Activated naive CD8-positive, alpha-beta T cell treated with anti-CD3 and anti-CD28 coated beads, Interleukin-2, amount 10 ng/mL, durations not matched to agents 7 days and 5 days (primary cell): Measurements from ENCODE around the gene ZNF577. TPM values are rescaled to one million over a fixed set of nuclear protein-coding genes. Genes with fewer than 3 reads are reported as not detected.
"Not testable (repeated sequence)": the region's sequence is repeated elsewhere in the genome, so short reads cannot be mapped to it uniquely, and the experiment has no call there.

Experiments
- ATAC-seq: fragments of 150-1000 bp; cut with Tn5 transposase; one replicate; pipeline ENCODE4 v1.10.0; 2021; ENCODE audit warnings: low read depth, moderate library complexity
- POLR2A ChIA-PET: fragments of 350-600 bp; sonication (Branson Sonifier 250); formaldehyde crosslinking; loops from one replicate; lab custom pipeline; 2021; ENCODE audit warnings: antibody characterized with exemption; lab: Charles Lee
- DNase-seq: peaks from one replicate; pipeline ENCODE4 v3.0.0; 2021
- H3K27ac Mint-ChIP-seq: one replicate; pipeline ENCODE4 v1.8.0; 2022; ENCODE audit warnings: mild to moderate bottlenecking, mixed read lengths
- H3K27me3 Mint-ChIP-seq: one replicate; pipeline ENCODE4 v1.8.0; 2022; ENCODE audit warnings: mild to moderate bottlenecking, moderate library complexity, mixed read lengths
- H3K36me3 Mint-ChIP-seq: one replicate; pipeline ENCODE4 v1.8.0; 2021; ENCODE audit warnings: mild to moderate bottlenecking, mixed read lengths
- H3K4me1 Mint-ChIP-seq: one replicate; pipeline ENCODE4 v1.8.0; 2021; ENCODE audit warnings: mixed read lengths
- H3K4me3 Mint-ChIP-seq: one replicate; pipeline ENCODE4 v1.8.0; 2022; ENCODE audit warnings: mild to moderate bottlenecking, moderate library complexity, mixed read lengths
- H3K9me3 Mint-ChIP-seq: one replicate; pipeline ENCODE4 v1.8.0; 2021; ENCODE audit warnings: mixed read lengths
- total RNA-seq, 2 experiments: library from RNA; stranded (reverse); gene quantifications; one replicate each; pipeline ENCODE4 v1.2.3, GENCODE V29; 2021

The ZNF577 gene
- total RNA-seq = 10 to 100 TPM; 13.6 to 14.0 TPM

- POLR2A ChIA-PET = interaction anchor here (0.6 kb wide), 1 partner anchor 301 kb away, joined by 3 read pairs; no protein-coding TSS in a partner anchor
- Mint-ChIP-seq H3K4me3 (peak within 1 kb of the TSS; percentile 96), H3K36me3 (peaks cover 71% of the 10 kb centered on the region), H3K4me1 (peaks cover 5% of the 10 kb centered on the region), H3K27me3 (no peaks in the 10 kb centered on the region), H3K27ac (peak within 1 kb of the TSS; percentile 99), H3K9me3 (peaks cover 43% of the 10 kb centered on the region)
- ATAC-seq = peak; percentile 96
- DNase-seq = peak; percentile 83
Measured at GRCh38 chr19:51887522-51888498, at the start of gene ZNF577. Gene ZNF577 (minus strand): TSS chr19:51887951. CDS start chr19:51880382, 7,569 bp downstream.

GRCh38 chr19:51931921-51932320 lies 44.2 kb upstream of the ZNF577 start:
- DNase-seq (no peak), ATAC-seq (no peak)
- no peak overlapping the region for H3K27ac Mint-ChIP-seq
- peaks cover 23% of the 10 kb centered on the region for H3K9me3 Mint-ChIP-seq
- POLR2A ChIA-PET = no interaction called here
- peaks cover 7% of the 10 kb centered on the region for H3K4me1 Mint-ChIP-seq
- H3K36me3 Mint-ChIP-seq = peaks cover 81% of the 10 kb centered on the region
- H3K27me3 Mint-ChIP-seq = no peaks in the 10 kb centered on the region
- no peak overlapping the region for H3K4me3 Mint-ChIP-seq

GRCh38 chr19:51927859-51928258 lies 40.1 kb upstream of the ZNF577 start:
- POLR2A ChIA-PET = no interaction called here
- H3K36me3 Mint-ChIP-seq = peaks cover 52% of the 10 kb centered on the region
- no peak for DNase-seq
- H3K27me3 Mint-ChIP-seq = no peaks in the 10 kb centered on the region
- H3K4me3 Mint-ChIP-seq = peak overlapping the region; percentile 94
- peaks cover 32% of the 10 kb centered on the region for H3K9me3 Mint-ChIP-seq
- peak overlapping the region; percentile 92 for H3K27ac Mint-ChIP-seq
- H3K4me1 Mint-ChIP-seq = peaks cover 14% of the 10 kb centered on the region
- ATAC-seq = no peak

- peak; percentile 80 for DNase-seq
- ATAC-seq = peak; percentile 91
- POLR2A ChIA-PET = interaction anchor here (0.8 kb wide), 1 partner anchor 245 kb away, joined by 3 read pairs; the partner anchor contains the start of gene ZNF836
- peaks cover 35% of the 10 kb centered on the region for H3K9me3 Mint-ChIP-seq
- peaks cover 14% of the 10 kb centered on the region for H3K4me1 Mint-ChIP-seq
- H3K27ac Mint-ChIP-seq = peak within 1 kb of the TSS; percentile 92
- H3K4me3 Mint-ChIP-seq = peak within 1 kb of the TSS; percentile 94
- H3K36me3 Mint-ChIP-seq = peaks cover 46% of the 10 kb centered on the region
- H3K27me3 Mint-ChIP-seq = no peaks in the 10 kb centered on the region
Measured at GRCh38 chr19:51926784-51927741, 39.3 kb upstream of the ZNF577 start, which contains the start of gene ZNF613. Gene ZNF613 (plus strand): TSS chr19:51927472. CDS start chr19:51936221, 8,749 bp downstream.

GRCh38 chr19:51926426-51926783 lies 38.7 kb upstream of the ZNF577 start:
- no peak for DNase-seq
- Mint-ChIP-seq H3K27ac (peak overlapping the region; percentile 92), H3K27me3 (no peaks in the 10 kb centered on the region), H3K4me3 (peak overlapping the region; percentile 94), H3K4me1 (peaks cover 14% of the 10 kb centered on the region), H3K36me3 (peaks cover 40% of the 10 kb centered on the region), H3K9me3 (peaks cover 38% of the 10 kb centered on the region)
- no peak for ATAC-seq
- POLR2A ChIA-PET = interaction anchor here (0.8 kb wide), 1 partner anchor 245 kb away, joined by 3 read pairs; the partner anchor contains the start of gene ZNF836

GRCh38 chr19:51921949-51922348 lies 34.2 kb upstream of the ZNF577 start:
- H3K4me3 Mint-ChIP-seq = no peak overlapping the region
- H3K36me3 Mint-ChIP-seq = peaks cover 9% of the 10 kb centered on the region
- H3K9me3 Mint-ChIP-seq = peaks cover 52% of the 10 kb centered on the region
- DNase-seq (no peak), ATAC-seq (no peak)
- POLR2A ChIA-PET = no interaction called here
- H3K4me1 Mint-ChIP-seq = peaks cover 7% of the 10 kb centered on the region
- no peaks in the 10 kb centered on the region for H3K27me3 Mint-ChIP-seq
- no peak overlapping the region for H3K27ac Mint-ChIP-seq

GRCh38 chr19:51919606-51920005 lies 31.9 kb upstream of the ZNF577 start:
- H3K4me1 Mint-ChIP-seq = no peaks in the 10 kb centered on the region
- no peak overlapping the region for H3K4me3 Mint-ChIP-seq
- ATAC-seq (no peak), DNase-seq (no peak)
- H3K9me3 Mint-ChIP-seq = peaks cover 58% of the 10 kb centered on the region
- H3K27ac Mint-ChIP-seq = no peak overlapping the region
- H3K36me3 Mint-ChIP-seq = peaks cover 3% of the 10 kb centered on the region
- no peaks in the 10 kb centered on the region for H3K27me3 Mint-ChIP-seq
- POLR2A ChIA-PET = no interaction called here

- no peak overlapping the region for H3K27ac Mint-ChIP-seq
- peaks cover 53% of the 10 kb centered on the region for H3K9me3 Mint-ChIP-seq
- no peaks in the 10 kb centered on the region for H3K4me1 Mint-ChIP-seq
- ATAC-seq (no peak), DNase-seq (no peak)
- H3K27me3 Mint-ChIP-seq = no peaks in the 10 kb centered on the region
- POLR2A ChIA-PET = no interaction called here
- H3K4me3 Mint-ChIP-seq = no peak overlapping the region
- H3K36me3 Mint-ChIP-seq = peaks cover 5% of the 10 kb centered on the region
Measured at GRCh38 chr19:51916167-51916566, 28.4 kb upstream of the ZNF577 start.

- Mint-ChIP-seq H3K27me3 (no peaks in the 10 kb centered on the region), H3K4me3 (no peak overlapping the region), H3K36me3 (peaks cover 5% of the 10 kb centered on the region), H3K27ac (no peak overlapping the region), H3K9me3 (peaks cover 50% of the 10 kb centered on the region), H3K4me1 (no peaks in the 10 kb centered on the region)
- POLR2A ChIA-PET = no interaction called here
- ATAC-seq = no peak
- no peak for DNase-seq
Measured at GRCh38 chr19:51915324-51915867, 27.6 kb upstream of the ZNF577 start.

GRCh38 chr19:51907981-51908380 lies 20.2 kb upstream of the ZNF577 start:
- H3K27ac Mint-ChIP-seq, ATAC-seq, H3K27me3 Mint-ChIP-seq, H3K4me3 Mint-ChIP-seq, DNase-seq, POLR2A ChIA-PET: not testable (repeated sequence)
- peaks cover 34% of the 10 kb centered on the region for H3K9me3 Mint-ChIP-seq
- H3K36me3 Mint-ChIP-seq = peaks cover 21% of the 10 kb centered on the region
- H3K4me1 Mint-ChIP-seq = peaks cover 11% of the 10 kb centered on the region

GRCh38 chr19:51906108-51906507 lies 18.4 kb upstream of the ZNF577 start:
- H3K27me3 Mint-ChIP-seq, DNase-seq, POLR2A ChIA-PET, H3K27ac Mint-ChIP-seq, ATAC-seq, H3K4me3 Mint-ChIP-seq: not testable (repeated sequence)
- H3K9me3 Mint-ChIP-seq = peaks cover 29% of the 10 kb centered on the region
- peaks cover 38% of the 10 kb centered on the region for H3K36me3 Mint-ChIP-seq
- peaks cover 14% of the 10 kb centered on the region for H3K4me1 Mint-ChIP-seq

- H3K27ac Mint-ChIP-seq, H3K27me3 Mint-ChIP-seq, H3K4me3 Mint-ChIP-seq, ATAC-seq, POLR2A ChIA-PET, DNase-seq: not testable (repeated sequence)
- Mint-ChIP-seq H3K36me3 (peaks cover 43% of the 10 kb centered on the region), H3K9me3 (peaks cover 27% of the 10 kb centered on the region), H3K4me1 (peaks cover 14% of the 10 kb centered on the region)
Measured at GRCh38 chr19:51905639-51906038, 17.9 kb upstream of the ZNF577 start.
